ENCODE data around the gene GBP2.

DNA sequence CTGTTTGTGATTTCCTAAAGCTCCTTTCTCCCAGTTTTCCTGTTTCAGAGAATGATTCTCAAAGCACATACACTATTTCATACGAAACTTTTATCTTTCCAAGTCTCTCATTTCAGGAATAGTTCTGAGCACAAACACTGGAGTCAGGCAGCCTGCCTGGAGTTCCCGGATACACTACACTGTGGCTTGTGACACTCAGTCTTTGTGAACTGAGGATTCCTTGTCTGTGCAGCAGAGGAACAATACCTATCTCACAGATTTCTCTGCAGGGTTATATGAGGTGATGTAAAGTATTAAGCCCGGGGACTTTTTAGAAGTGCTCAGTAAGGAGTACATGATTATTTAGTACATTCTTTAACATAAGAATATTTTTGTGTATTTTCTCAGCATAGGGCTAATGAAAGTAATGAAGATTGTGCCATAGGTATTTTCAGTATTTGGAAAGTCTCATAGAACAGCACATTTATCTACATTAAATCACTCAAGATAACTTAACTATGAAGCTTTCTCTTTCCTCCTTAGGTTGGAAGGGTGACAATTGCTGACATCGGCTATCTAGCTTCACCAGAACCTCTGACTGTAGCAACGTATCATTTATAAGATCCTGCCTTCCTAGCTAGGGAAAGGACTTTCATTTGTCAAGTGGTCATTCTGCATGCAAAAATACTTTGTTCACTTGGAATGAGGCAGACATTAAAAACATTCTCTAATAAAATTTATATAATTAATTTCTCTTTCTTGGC, 12.9 kb downstream of the GBP2 start:
- TF ChIP-seq, protein P1, sequence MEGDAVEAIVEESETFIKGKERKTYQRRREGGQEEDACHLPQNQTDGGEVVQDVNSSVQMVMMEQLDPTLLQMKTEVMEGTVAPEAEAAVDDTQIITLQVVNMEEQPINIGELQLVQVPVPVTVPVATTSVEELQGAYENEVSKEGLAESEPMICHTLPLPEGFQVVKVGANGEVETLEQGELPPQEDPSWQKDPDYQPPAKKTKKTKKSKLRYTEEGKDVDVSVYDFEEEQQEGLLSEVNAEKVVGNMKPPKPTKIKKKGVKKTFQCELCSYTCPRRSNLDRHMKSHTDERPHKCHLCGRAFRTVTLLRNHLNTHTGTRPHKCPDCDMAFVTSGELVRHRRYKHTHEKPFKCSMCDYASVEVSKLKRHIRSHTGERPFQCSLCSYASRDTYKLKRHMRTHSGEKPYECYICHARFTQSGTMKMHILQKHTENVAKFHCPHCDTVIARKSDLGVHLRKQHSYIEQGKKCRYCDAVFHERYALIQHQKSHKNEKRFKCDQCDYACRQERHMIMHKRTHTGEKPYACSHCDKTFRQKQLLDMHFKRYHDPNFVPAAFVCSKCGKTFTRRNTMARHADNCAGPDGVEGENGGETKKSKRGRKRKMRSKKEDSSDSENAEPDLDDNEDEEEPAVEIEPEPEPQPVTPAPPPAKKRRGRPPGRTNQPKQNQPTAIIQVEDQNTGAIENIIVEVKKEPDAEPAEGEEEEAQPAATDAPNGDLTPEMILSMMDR (IDR thresholded peaks at IDR 0.05): no peak
- no peak for TF ChIP-seq SP1 (CRISPR knock-in tag; conservative IDR thresholded peaks at IDR 0.05)
- TF ChIP-seq ZNF121 (CRISPR knock-in tag; IDR thresholded peaks at IDR 0.05): no peak
- TF ChIP-seq, protein P2, sequence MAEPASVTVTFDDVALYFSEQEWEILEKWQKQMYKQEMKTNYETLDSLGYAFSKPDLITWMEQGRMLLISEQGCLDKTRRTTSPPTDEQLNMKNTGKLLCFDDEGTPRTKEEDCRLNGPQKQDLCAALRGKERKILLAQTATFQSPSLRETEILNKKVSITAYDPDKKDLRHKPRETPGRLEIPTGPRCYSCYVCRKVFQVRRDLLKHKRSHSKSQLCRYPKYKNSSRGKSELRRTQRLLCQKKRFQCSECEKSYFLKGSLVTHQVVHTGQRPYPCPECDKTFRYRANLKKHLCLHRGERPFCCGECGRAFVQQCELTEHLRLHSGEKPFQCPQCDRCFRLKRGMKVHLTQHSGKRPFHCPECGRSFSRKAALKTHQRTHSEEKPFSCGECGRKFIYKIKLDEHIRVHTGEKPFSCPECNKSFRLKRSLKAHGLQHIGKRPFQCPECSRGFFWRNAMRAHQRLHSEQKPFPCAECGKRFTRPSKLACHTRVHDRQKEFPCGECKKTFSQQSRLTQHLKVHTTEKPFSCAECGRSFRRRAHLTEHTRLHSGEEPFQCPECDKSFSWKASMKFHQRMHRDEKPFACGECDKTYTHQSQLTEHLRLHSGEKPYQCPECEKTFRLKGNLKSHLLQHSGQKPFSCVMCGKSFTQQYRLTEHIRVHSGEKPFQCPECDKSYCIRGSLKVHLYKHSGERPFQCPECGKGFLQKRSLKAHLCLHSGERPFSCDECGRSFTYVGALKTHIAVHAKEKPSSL (CRISPR knock-in tag; conservative IDR thresholded peaks at IDR 0.05): no peak
- TF ChIP-seq CREB1 (CRISPR knock-in tag; IDR thresholded peaks at IDR 0.05): no peak
- no peak for TF ChIP-seq MXD4 (CRISPR knock-in tag; IDR thresholded peaks at IDR 0.05; ENCODE audit: borderline replicate concordance)
- no peak for TF ChIP-seq FOXJ3 (CRISPR knock-in tag; IDR thresholded peaks at IDR 0.05; ENCODE audit: borderline replicate concordance)
- no peak for TF ChIP-seq NFYB (CRISPR knock-in tag; conservative IDR thresholded peaks at IDR 0.05; ENCODE audit: low read depth)
- TF ChIP-seq IRF2 (CRISPR knock-in tag; IDR thresholded peaks at IDR 0.05; ENCODE audit: borderline replicate concordance, low read depth): no peak
- TF ChIP-seq, protein P3, sequence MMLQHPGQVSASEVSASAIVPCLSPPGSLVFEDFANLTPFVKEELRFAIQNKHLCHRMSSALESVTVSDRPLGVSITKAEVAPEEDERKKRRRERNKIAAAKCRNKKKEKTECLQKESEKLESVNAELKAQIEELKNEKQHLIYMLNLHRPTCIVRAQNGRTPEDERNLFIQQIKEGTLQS (CRISPR knock-in tag; conservative IDR thresholded peaks at IDR 0.05): no peak
- no peak for TF ChIP-seq TEAD4 (CRISPR knock-in tag; IDR thresholded peaks at IDR 0.05)
- no peak for TF ChIP-seq ZNF671 (CRISPR knock-in tag; IDR thresholded peaks at IDR 0.05)
- no peak for TF ChIP-seq JUN (CRISPR knock-in tag; IDR thresholded peaks at IDR 0.05)
- TF ChIP-seq, protein P4, sequence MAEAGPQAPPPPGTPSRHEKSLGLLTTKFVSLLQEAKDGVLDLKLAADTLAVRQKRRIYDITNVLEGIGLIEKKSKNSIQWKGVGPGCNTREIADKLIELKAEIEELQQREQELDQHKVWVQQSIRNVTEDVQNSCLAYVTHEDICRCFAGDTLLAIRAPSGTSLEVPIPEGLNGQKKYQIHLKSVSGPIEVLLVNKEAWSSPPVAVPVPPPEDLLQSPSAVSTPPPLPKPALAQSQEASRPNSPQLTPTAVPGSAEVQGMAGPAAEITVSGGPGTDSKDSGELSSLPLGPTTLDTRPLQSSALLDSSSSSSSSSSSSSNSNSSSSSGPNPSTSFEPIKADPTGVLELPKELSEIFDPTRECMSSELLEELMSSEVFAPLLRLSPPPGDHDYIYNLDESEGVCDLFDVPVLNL (CRISPR knock-in tag; IDR thresholded peaks at IDR 0.05; ENCODE audit: borderline replicate concordance, low read depth): no peak
